Stimulated activated CD4-positive, alpha-beta T cell treated with anti-CD3 and anti-CD28 coated beads, Interleukin-1b, Interleukin-23, amount 100 ng/mL, for 48 hours (primary cell): ENCODE measurements around the gene ERP27.

Source experiments
- DNase-seq: peaks from one replicate; pipeline ENCODE4 v3.0.0-alpha.2; 2020

Gene ERP27

GRCh38 chr12:14938301-14938700, at the start of gene ERP27:
Gene ERP27, minus strand, starts transcription at chr12:14938537. Its CDS starts 29 bp downstream, at chr12:14938508.
- no peak for DNase-seq

- no peak for DNase-seq
Observed at GRCh38 chr12:14988035-14988434, 49.7 kb upstream of the ERP27 start.

GRCh38 chr12:14986449-14986848, 48.1 kb upstream of the ERP27 start:
- no peak for DNase-seq

GRCh38 chr12:14984766-14985285, 46.5 kb upstream of the ERP27 start:
- DNase-seq, result no peak

- DNase-seq, result no peak
Observed at GRCh38 chr12:14984036-14984435, 45.7 kb upstream of the ERP27 start.

- no peak for DNase-seq
Observed at GRCh38 chr12:14982991-14983390, 44.7 kb upstream of the ERP27 start.

GRCh38 chr12:14982562-14982961, 44.2 kb upstream of the ERP27 start:
- DNase-seq, result no peak

- no peak for DNase-seq
Observed at GRCh38 chr12:14981049-14981448, 42.7 kb upstream of the ERP27 start.

GRCh38 chr12:14979468-14979867, 41.1 kb upstream of the ERP27 start:
- DNase-seq, result no peak

GRCh38 chr12:14976658-14977057, 38.3 kb upstream of the ERP27 start:
- DNase-seq, result no peak

- no peak for DNase-seq
Observed at GRCh38 chr12:14975457-14975856, 37.1 kb upstream of the ERP27 start.

GRCh38 chr12:14974633-14975032, 36.3 kb upstream of the ERP27 start:
- no peak for DNase-seq

- DNase-seq, result no peak
Observed at GRCh38 chr12:14972816-14973215, 34.5 kb upstream of the ERP27 start, which contains the start of gene PDE6H. Gene PDE6H, plus strand, starts transcription at chr12:14973042. Its CDS starts 4,971 bp downstream, at chr12:14978013.

GRCh38 chr12:14970473-14970872, 32.1 kb upstream of the ERP27 start:
- no peak for DNase-seq

- DNase-seq, result no peak
Observed at GRCh38 chr12:14968478-14968877, 30.1 kb upstream of the ERP27 start.

- DNase-seq, result no peak
Observed at GRCh38 chr12:14965221-14965620, 26.9 kb upstream of the ERP27 start.

GRCh38 chr12:14964406-14964805, 26.1 kb upstream of the ERP27 start:
- DNase-seq, result no peak

GRCh38 chr12:14963520-14963919, 25.2 kb upstream of the ERP27 start:
- no peak for DNase-seq

- no peak for DNase-seq
Observed at GRCh38 chr12:14962797-14963196, 24.5 kb upstream of the ERP27 start.

GRCh38 chr12:14962153-14962539, 23.8 kb upstream of the ERP27 start:
- no peak for DNase-seq

- peak; percentile 83 for DNase-seq
Observed at GRCh38 chr12:14961466-14962152, 23.3 kb upstream of the ERP27 start, which contains the start of gene ARHGDIB. Gene ARHGDIB, minus strand, starts transcription at chr12:14961601. Its CDS starts 10,889 bp downstream, at chr12:14950712.

- DNase-seq, result peak; percentile 22
Observed at GRCh38 chr12:14960548-14961465, 22.5 kb upstream of the ERP27 start.

- no peak for DNase-seq
Observed at GRCh38 chr12:14959916-14960496, 21.7 kb upstream of the ERP27 start.
